Measurements from ENCODE around the gene ENPP5.

The ENPP5 gene

GRCh38 chr6:46170357-46171289 is at the start of gene ENPP5:
TSS of gene ENPP5 (minus strand) at chr6:46170980. CDS start at chr6:46168262, 2,718 bp downstream.
- TF ChIP-seq POLR2A (IDR thresholded peaks at IDR 0.05; ENCODE audit: low read depth, low read length) = no peak
- FAIRE-seq (no peak), DNase-seq (ENCODE audit: insufficient read length, low spot score) (no peak)

- FAIRE-seq = no peak
- DNase-seq (ENCODE audit: insufficient read length, low spot score) = no peak
- TF ChIP-seq POLR2A (IDR thresholded peaks at IDR 0.05; ENCODE audit: low read depth, low read length) = no peak
Measured at GRCh38 chr6:46219661-46220060, 48.9 kb upstream of the ENPP5 start.

- no peak for TF ChIP-seq POLR2A (IDR thresholded peaks at IDR 0.05; ENCODE audit: low read depth, low read length)
- DNase-seq (ENCODE audit: insufficient read length, low spot score) (no peak), FAIRE-seq (no peak)
Measured at GRCh38 chr6:46218457-46218856, 47.7 kb upstream of the ENPP5 start.

- no peak for TF ChIP-seq POLR2A (IDR thresholded peaks at IDR 0.05; ENCODE audit: low read depth, low read length)
- DNase-seq (ENCODE audit: insufficient read length, low spot score) = no peak
- no peak for FAIRE-seq
Measured at GRCh38 chr6:46217671-46218131, 46.9 kb upstream of the ENPP5 start.

GRCh38 chr6:46216879-46217278 is 46.1 kb upstream of the ENPP5 start:
- no peak for DNase-seq (ENCODE audit: insufficient read length, low spot score)
- no peak for FAIRE-seq
- TF ChIP-seq POLR2A (IDR thresholded peaks at IDR 0.05; ENCODE audit: low read depth, low read length) = no peak

- no peak for TF ChIP-seq POLR2A (IDR thresholded peaks at IDR 0.05; ENCODE audit: low read depth, low read length)
- FAIRE-seq = no peak
Measured at GRCh38 chr6:46215777-46216176, 45.0 kb upstream of the ENPP5 start.

GRCh38 chr6:46215213-46215612 is 44.4 kb upstream of the ENPP5 start:
- no peak for DNase-seq (ENCODE audit: insufficient read length, low spot score)
- TF ChIP-seq POLR2A (IDR thresholded peaks at IDR 0.05; ENCODE audit: low read depth, low read length) = no peak
- no peak for FAIRE-seq

More at GRCh38 chr6:46215777-46216176, 45.0 kb upstream of the ENPP5 start:
- no peak for DNase-seq (ENCODE audit: insufficient read length, low spot score)

GRCh38 chr6:46211917-46212316 is 41.1 kb upstream of the ENPP5 start:
- no peak for FAIRE-seq
- DNase-seq (ENCODE audit: insufficient read length, low spot score) = no peak

GRCh38 chr6:46210294-46210693 is 39.5 kb upstream of the ENPP5 start:
- DNase-seq (ENCODE audit: insufficient read length, low spot score) (no peak), FAIRE-seq (no peak)
- TF ChIP-seq POLR2A (IDR thresholded peaks at IDR 0.05; ENCODE audit: low read depth, low read length) = no peak

More at GRCh38 chr6:46211917-46212316, 41.1 kb upstream of the ENPP5 start:
- TF ChIP-seq POLR2A (IDR thresholded peaks at IDR 0.05; ENCODE audit: low read depth, low read length) = no peak

- DNase-seq (ENCODE audit: insufficient read length, low spot score) (no peak), FAIRE-seq (no peak)
- no peak for TF ChIP-seq POLR2A (IDR thresholded peaks at IDR 0.05; ENCODE audit: low read depth, low read length)
Measured at GRCh38 chr6:46208303-46208702, 37.5 kb upstream of the ENPP5 start.

- no peak for FAIRE-seq
- no peak for DNase-seq (ENCODE audit: insufficient read length, low spot score)
Measured at GRCh38 chr6:46207174-46207573, 36.4 kb upstream of the ENPP5 start.

GRCh38 chr6:46204880-46205650 is 34.3 kb upstream of the ENPP5 start:
- FAIRE-seq = no peak
- TF ChIP-seq POLR2A (IDR thresholded peaks at IDR 0.05; ENCODE audit: low read depth, low read length) = no peak
- DNase-seq (ENCODE audit: insufficient read length, low spot score) = no peak

More at GRCh38 chr6:46207174-46207573, 36.4 kb upstream of the ENPP5 start:
- TF ChIP-seq POLR2A (IDR thresholded peaks at IDR 0.05; ENCODE audit: low read depth, low read length) = no peak

GRCh38 chr6:46203391-46204177 is 32.8 kb upstream of the ENPP5 start:
- DNase-seq (ENCODE audit: insufficient read length, low spot score) (no peak), FAIRE-seq (no peak)
- TF ChIP-seq POLR2A (IDR thresholded peaks at IDR 0.05; ENCODE audit: low read depth, low read length) = no peak

Data from H54 (cell line).